Activated naive CD4-positive, alpha-beta T cell treated with anti-CD3 and anti-CD28 coated beads, Interleukin-2, amount 50 U/mL, for 72 hours (primary cell): ENCODE results near the gene TSPO2. TPM values are rescaled to one million over a fixed set of nuclear protein-coding genes. Genes with fewer than 3 reads are reported as not detected.

Experiments used
- ATAC-seq, 2 donors: fragments of 150-1000 bp; cut with Tn5 transposase; 2 replicates each; pipeline ENCODE4 v1.10.0; 2021; ENCODE audit warnings: mild to moderate bottlenecking in 2 of 2, moderate library complexity in 2 of 2
- DNase-seq, 2 donors: peaks; one replicate each; pipeline ENCODE4 v3.0.0; 2021 to 2022; ENCODE audit warnings: low spot score in 2 of 2
- H3K27ac Mint-ChIP-seq, 2 donors: one replicate each; pipeline ENCODE4 v1.8.0; 2022; ENCODE audit warnings: mild to moderate bottlenecking in 2 of 2, mixed read lengths in 2 of 2
- H3K36me3 Mint-ChIP-seq, 2 donors: one replicate each; pipeline ENCODE4 v1.8.0; 2022; ENCODE audit warnings: mixed read lengths in 2 of 2
- H3K9me3 Mint-ChIP-seq, 2 donors: one replicate each; pipeline ENCODE4 v1.8.0; 2022; ENCODE audit warnings: mixed read lengths in 2 of 2
- total RNA-seq, 2 donors: library from RNA; stranded (reverse); gene quantifications; one replicate each; pipeline ENCODE4 v1.2.3, GENCODE V29; 2022

Gene TSPO2
- total RNA-seq, 2 donors from 2014 or later = not detected

- peak overlapping the region in 1 of 2 donors; percentile 10 for H3K27ac Mint-ChIP-seq
- H3K9me3 Mint-ChIP-seq = no peaks in the 10 kb centered on the region
- no peaks in the 10 kb centered on the region for H3K36me3 Mint-ChIP-seq
- DNase-seq = no peak
- peak in 1 of 2 donors; percentile 11 for ATAC-seq
These were observed 1.2 kb upstream of the TSPO2 start for GRCh38 chr6:41040940-41041536.

- Mint-ChIP-seq H3K9me3 (no peaks in the 10 kb centered on the region), H3K27ac (no peak overlapping the region), H3K36me3 (no peaks in the 10 kb centered on the region)
- no peak for DNase-seq
- no peak for ATAC-seq
These were observed 884 bp downstream of the TSPO2 start for GRCh38 chr6:41043151-41043550.

GRCh38 chr6:41045664-41046063 is 3.4 kb downstream of the TSPO2 start:
- no peaks in the 10 kb centered on the region for H3K36me3 Mint-ChIP-seq
- H3K9me3 Mint-ChIP-seq = no peaks in the 10 kb centered on the region
- no peak for ATAC-seq
- H3K27ac Mint-ChIP-seq = no peak overlapping the region
- no peak for DNase-seq

GRCh38 chr6:41046084-41046483 is 3.8 kb downstream of the TSPO2 start:
- DNase-seq = no peak
- Mint-ChIP-seq H3K9me3 (no peaks in the 10 kb centered on the region), H3K27ac (no peak overlapping the region), H3K36me3 (no peaks in the 10 kb centered on the region)
- no peak for ATAC-seq

GRCh38 chr6:41047306-41047705 is 5.0 kb downstream of the TSPO2 start:
- DNase-seq (no peak), ATAC-seq (no peak)
- Mint-ChIP-seq H3K27ac (no peak overlapping the region), H3K9me3 (no peaks in the 10 kb centered on the region), H3K36me3 (peaks cover 6 to 7% of the 10 kb centered on the region in 2 donors)

GRCh38 chr6:41047745-41048732 is 5.8 kb downstream of the TSPO2 start:
- DNase-seq (no peak), ATAC-seq (no peak)
- Mint-ChIP-seq H3K27ac (peak overlapping the region; percentile 59 to 63), H3K36me3 (peaks cover 6 to 7% of the 10 kb centered on the region in 2 donors), H3K9me3 (no peaks in the 10 kb centered on the region)

GRCh38 chr6:41049521-41049920 is 7.3 kb downstream of the TSPO2 start:
- no peaks in the 10 kb centered on the region for H3K9me3 Mint-ChIP-seq
- peak overlapping the region in 1 of 2 donors; percentile 59 for H3K27ac Mint-ChIP-seq
- no peak for ATAC-seq
- H3K36me3 Mint-ChIP-seq = peaks cover 6 to 7% of the 10 kb centered on the region in 2 donors
- DNase-seq = no peak

GRCh38 chr6:41049955-41050354 is 7.7 kb downstream of the TSPO2 start:
- ATAC-seq = no peak
- Mint-ChIP-seq H3K36me3 (peaks cover 6 to 7% of the 10 kb centered on the region in 2 donors), H3K27ac (no peak overlapping the region), H3K9me3 (no peaks in the 10 kb centered on the region)
- DNase-seq = no peak

GRCh38 chr6:41050536-41050935 is 8.3 kb downstream of the TSPO2 start:
- H3K9me3 Mint-ChIP-seq = no peaks in the 10 kb centered on the region
- H3K36me3 Mint-ChIP-seq = peaks cover 6 to 8% of the 10 kb centered on the region in 2 donors
- no peak for ATAC-seq
- no peak for DNase-seq
- no peak overlapping the region for H3K27ac Mint-ChIP-seq

- no peak for ATAC-seq
- DNase-seq = no peak
- Mint-ChIP-seq H3K36me3 (peaks cover 6 to 11% of the 10 kb centered on the region in 2 donors), H3K9me3 (no peaks in the 10 kb centered on the region), H3K27ac (peak overlapping the region; percentile 5 to 69)
These were observed 9.6 kb downstream of the TSPO2 start for GRCh38 chr6:41051873-41052272.

GRCh38 chr6:41053041-41053440 is 10.8 kb downstream of the TSPO2 start, which contains the start of gene APOBEC2:
Gene APOBEC2, plus strand, starts transcription at chr6:41053202. Its CDS starts 146 bp downstream, at chr6:41053348.
- ATAC-seq (no peak), DNase-seq (no peak)
- Mint-ChIP-seq H3K9me3 (no peaks in the 10 kb centered on the region), H3K36me3 (peaks cover 6 to 11% of the 10 kb centered on the region in 2 donors), H3K27ac (peak within 1 kb of the TSS; percentile 69 to 78)

- DNase-seq (no peak), ATAC-seq (no peak)
- no peaks in the 10 kb centered on the region for H3K9me3 Mint-ChIP-seq
These were observed 12.2 kb downstream of the TSPO2 start for GRCh38 chr6:41054511-41054910.

GRCh38 chr6:41055149-41055548 is 12.9 kb downstream of the TSPO2 start:
- ATAC-seq (no peak), DNase-seq (no peak)
- peaks cover 6 to 11% of the 10 kb centered on the region in 2 donors for H3K36me3 Mint-ChIP-seq
- H3K9me3 Mint-ChIP-seq = no peaks in the 10 kb centered on the region
- peak overlapping the region in 1 of 2 donors; percentile 13 for H3K27ac Mint-ChIP-seq

More at GRCh38 chr6:41054511-41054910, 12.2 kb downstream of the TSPO2 start:
- H3K36me3 Mint-ChIP-seq = peaks cover 6 to 11% of the 10 kb centered on the region in 2 donors
- H3K27ac Mint-ChIP-seq = no peak overlapping the region

- Mint-ChIP-seq H3K36me3 (peaks cover 3 to 8% of the 10 kb centered on the region in 2 donors), H3K27ac (no peak overlapping the region), H3K9me3 (no peaks in the 10 kb centered on the region)
- DNase-seq (no peak), ATAC-seq (no peak)
These were observed 14.7 kb downstream of the TSPO2 start for GRCh38 chr6:41056768-41057490.

- DNase-seq (no peak), ATAC-seq (no peak)
- Mint-ChIP-seq H3K36me3 (peaks cover 0 to 8% of the 10 kb centered on the region in 2 donors), H3K27ac (peak overlapping the region in 1 of 2 donors; percentile 31), H3K9me3 (no peaks in the 10 kb centered on the region)
These were observed 16.5 kb downstream of the TSPO2 start for GRCh38 chr6:41058783-41059181.

- Mint-ChIP-seq H3K9me3 (no peaks in the 10 kb centered on the region), H3K27ac (peak overlapping the region in 1 of 2 donors; percentile 31), H3K36me3 (peaks cover 0 to 8% of the 10 kb centered on the region in 2 donors)
- ATAC-seq (no peak), DNase-seq (no peak)
These were observed 17.3 kb downstream of the TSPO2 start for GRCh38 chr6:41059556-41059955.
